HT-29 (cell line): Measurements from ENCODE around the gene CPXM2. TPM values are rescaled to one million over a fixed set of nuclear protein-coding genes. Genes with fewer than 3 reads are reported as not detected.

Experiments used
- DNase-seq: peaks from one replicate; pipeline ENCODE4 v3.0.0-alpha.2; 2015; ENCODE audit warnings: low spot score
- total RNA-seq: library from RNA; depleted of rRNA; stranded (reverse); fragments of >200 nt; shearing (Covaris generic); gene quantifications from 2 replicates; pipeline ENCODE4 v1.2.3, GENCODE V29; 2014

Gene CPXM2
- total RNA-seq, 1 experiment from 2014 or later: not detected

DNA sequence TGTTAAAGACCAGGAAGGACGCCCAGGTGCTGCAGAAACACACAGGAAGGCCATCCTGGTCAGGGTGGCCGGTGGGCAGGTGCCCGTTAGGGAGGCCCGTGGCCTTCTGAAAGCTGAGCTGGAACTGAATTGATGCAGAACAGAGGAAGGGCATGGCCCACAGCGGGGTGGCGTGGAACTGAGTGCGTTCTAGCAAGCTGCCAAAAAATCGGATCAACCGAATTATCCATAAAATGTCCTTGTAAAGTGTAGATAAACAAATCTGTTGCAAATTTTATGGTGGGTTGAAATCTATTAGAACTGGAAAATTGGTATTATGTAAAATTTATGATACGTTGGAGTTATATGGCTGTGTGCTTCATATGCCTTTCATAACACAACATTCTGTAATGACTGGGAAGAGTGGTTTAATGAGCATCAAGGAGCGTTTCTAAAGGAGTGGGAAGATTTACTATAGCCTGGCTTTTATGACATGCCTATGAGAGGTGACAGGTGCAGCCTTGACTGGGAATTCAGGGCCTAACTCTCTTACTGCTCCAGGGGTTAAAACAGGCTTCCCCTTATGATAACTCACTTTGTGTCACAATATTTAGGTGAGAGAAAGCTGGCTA, 117.4 kb downstream of the CPXM2 start:
- DNase-seq: no peak

DNA sequence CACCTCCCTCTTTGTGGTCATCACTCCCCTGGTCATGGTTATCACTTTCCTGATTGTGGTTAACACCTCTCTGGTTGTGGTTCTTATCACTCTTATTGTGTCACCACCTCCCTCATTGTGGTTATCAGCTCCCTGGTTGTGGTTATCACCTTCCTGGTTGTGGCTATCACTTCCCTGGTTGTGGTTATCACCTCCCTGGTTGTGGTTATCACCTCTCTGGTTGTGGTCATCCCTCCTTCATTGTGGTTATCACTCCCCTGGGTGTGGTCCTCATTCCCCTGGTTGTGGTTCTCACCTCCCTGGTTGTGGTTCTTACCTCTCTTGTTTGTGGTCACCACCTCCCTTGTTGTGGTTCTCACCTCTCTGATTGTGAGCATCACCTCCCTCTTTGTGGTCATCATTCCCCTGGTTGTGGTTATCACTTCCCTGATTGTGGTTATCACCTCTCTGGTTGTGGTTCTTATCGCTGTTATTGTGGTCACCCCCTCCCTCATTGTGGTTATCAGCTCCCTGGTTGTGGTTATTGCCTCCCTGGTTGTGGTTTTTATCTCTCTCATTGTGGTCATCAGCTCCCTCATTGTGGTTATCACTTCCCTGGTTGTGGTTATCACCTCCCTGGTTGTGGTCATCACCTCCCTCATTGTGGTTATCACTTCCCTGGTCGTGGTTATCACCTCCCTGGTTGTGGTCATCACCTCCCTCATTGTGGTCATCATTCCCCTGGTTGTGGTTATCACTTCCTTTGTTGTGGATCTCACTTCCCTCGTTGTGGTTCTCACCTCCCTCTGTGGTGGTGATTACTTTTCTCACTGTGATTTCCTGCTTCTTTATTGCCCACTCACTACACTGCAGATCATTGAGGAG, 118.7 kb downstream of the CPXM2 start:
- no peak for DNase-seq

DNA sequence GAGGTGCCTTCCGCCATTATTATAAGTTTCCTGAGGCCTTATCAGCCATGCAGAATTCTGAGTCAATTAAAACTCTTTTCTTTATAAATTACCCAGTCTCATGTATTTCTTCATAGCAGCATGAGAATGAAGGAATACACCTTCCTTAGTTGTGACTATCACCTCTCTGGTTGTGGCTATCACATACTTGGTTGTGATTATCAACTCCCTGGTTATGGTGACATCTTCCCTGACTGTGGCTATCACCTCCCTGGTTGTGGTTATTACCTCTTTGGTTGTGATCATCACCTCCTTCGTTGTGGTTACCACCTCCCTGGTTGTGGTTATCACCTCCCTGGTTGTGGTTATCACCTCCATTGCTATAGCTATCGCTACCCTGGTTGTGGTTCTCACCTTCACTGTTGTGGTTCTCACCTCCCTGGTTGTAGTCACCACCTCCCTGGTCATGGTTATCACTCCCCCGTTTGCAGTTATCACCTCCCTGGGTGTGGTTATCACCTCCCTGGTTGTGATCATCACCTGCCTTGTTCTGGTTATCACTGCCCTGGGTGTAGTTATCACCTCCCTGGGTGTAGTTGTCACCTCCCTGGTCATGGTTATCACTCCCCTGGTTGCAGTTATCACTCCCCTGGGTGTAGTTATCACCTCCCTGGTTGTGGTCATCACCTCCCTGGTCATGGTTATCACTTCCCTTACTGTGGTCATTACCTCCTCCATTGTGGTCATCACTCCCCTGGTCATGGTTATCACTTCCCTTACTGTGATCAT, 119.5 kb downstream of the CPXM2 start:
- DNase-seq: no peak

DNA sequence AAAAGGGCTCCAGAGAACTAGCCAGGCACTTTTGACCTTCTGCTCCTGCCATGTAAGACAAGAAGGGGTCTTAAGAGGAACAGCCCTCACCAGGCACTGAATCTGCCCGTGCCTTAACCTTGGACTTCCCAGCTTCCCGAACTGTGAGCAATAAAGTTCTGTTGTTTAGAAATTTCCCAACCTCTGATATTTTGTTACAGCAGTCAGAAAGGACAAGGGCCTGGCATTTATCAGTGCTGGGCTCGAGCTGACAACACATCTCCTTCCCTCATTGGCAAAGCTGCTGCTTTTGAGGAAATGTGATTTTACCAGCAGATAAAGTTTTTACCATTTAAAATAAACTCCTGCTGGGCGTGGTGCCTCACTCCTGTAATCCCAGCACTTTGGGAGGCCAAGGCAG, 122.0 kb downstream of the CPXM2 start:
- DNase-seq: no peak

DNA sequence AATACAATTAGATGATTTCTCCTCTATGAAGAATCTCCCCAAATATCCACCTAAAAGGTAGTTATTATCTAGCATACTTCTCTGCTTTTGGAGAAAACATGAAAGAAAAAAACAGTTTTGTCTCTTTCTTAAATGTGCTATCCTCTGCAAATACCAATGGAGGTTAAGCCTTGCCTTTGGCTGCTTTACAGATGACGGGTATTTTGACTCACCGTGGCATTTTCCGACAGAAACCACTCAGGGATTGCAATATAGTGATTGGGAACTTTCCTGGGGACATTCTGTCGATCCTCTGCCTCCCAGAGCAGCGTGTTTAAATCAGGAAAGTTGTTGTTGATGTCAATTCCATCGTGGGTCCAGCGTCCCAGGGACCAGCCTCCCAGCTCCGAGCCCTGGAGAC, 124.8 kb downstream of the CPXM2 start:
- no peak for DNase-seq

DNA sequence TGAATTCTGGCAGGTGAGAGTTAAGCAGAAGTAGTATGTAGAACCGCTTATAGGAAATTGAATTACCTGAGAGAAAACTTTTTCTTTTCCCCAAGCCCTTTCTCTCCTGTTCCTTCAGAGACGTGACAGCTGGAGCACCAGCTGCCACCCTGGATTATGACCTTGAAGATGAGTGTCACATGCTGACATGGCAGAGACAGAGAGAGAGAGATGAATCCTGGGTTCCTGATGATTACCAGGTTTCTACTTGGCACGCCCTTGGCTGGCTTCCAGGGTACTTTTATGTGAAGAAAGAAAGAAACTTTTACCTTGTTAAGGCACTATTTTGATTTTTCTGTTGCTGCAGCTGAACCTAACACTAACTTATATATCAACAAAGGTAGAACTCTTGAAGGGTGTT, 125.6 kb downstream of the CPXM2 start:
- DNase-seq: no peak

DNA sequence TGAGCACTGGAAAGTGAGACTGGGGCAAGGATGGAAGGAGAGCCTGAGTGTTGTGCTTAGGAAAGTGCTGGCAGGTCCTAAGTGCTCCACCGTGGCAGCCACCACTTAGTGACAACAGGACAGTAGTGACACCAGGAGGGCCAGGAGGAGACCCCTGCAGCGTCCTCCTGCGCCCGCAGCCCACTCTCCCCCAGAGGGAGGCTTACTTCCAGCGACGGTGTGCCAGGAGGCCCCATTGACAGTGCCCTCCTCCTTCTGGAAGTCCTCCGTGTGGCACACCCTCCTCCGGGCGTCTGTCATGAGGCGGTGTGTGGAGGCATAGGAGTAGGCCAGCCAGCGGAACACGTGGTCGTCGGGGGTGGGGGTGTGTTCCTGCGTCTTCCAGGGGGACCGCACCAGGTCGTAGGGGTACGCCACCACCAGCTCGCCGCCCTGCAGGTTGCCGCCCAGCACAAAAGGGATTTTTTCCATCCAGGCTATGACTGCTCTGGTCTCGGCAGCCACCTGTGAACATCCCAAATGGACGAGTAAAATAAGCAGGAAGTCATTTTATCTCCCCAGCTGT, 129.9 kb downstream of the CPXM2 start:
- no peak for DNase-seq

DNA sequence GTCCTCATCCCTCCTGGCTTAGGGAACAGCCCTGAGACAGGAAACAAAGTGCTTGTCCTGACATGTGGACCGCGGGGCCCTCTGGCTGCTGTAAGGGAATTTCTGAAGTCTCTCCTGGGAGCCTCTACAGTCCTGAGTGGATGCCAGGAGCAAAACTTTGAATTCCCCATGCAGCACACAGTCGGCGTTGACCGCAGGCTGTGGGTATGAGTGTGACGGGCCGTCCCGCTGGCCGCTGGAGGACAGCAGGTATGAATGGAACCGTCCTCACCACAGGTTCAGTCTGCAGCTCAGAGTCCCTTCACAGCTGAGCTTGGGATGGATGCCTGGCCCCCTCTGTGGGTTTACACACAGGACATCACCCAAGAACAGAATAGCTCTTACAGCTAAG, 130.6 kb downstream of the CPXM2 start:
- no peak for DNase-seq

DNA sequence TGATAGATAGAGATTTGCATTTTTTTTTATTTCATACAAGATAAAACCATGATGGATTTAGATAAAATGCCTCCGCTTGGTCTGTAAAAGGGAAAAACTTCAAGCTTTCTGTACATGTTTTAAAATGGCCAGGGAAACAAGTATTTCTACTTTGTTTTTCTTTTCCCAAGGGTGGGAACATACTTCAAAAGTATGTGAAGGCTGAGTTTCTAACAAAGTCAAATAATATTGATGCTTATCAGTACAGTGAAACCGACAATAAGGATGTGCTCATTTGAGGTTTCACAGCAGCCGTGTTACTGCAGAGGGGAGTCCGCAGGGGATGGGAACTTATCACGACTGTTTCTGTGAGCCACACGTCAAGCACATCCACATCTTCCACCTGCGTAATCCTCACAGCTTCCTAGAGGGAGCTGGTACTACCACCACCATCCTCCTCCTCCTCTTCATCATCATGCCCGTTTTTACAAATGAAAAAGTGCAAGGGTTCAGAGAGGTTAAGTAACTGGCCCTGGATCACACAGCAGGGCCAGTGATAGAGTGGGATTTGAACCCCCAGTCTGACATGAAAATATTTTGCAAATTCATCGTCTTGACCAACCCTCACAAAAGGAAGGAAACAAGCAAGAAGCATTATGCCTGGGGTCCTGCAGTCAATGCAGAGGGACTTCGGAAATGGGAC, 131.1 kb downstream of the CPXM2 start:
- no peak for DNase-seq

DNA sequence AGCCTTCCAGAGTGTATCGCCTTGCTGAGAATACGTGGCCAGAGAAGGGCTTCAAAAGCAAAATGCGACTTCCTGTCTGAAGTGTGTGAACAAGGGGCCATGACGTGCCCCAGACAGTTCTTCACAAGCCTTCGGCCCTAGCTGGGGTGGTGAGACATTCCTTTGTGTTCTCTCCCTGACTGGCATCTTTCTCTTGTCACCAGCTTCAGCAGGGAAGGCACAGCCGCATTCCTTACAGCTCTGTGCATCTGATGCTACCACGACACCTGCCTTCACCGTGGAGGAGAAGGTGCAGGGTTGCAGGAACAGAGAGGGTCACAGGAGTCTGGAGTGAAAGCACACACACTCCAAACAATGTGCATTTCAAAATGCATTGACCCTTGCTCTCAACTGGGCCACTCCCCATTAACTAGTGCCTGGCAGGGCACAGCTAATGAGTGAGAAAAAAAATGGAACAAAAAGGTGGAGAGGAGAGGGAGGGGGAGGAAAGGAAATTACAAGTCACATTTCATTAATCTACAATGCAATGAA, 132.0 kb downstream of the CPXM2 start:
- no peak for DNase-seq

DNA sequence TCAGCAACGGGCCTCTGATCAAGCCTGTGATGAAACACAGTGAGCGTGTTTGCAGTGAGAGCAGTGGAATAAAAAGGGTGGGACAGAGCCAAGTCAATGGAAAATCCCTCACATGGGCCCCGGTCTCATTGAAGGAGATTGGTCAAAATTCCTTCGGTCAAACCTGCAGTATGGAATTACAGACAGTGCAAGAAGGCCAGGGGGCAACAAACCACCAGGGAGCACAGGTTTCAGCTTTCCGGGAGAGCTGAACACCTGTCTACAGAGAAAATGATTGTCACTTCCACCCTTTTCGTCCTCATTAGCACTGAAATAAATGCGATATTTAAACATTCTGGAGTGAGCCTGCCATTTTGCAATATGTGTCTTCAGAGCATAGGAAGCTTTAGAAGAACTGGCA, 132.6 kb downstream of the CPXM2 start:
- no peak for DNase-seq

DNA sequence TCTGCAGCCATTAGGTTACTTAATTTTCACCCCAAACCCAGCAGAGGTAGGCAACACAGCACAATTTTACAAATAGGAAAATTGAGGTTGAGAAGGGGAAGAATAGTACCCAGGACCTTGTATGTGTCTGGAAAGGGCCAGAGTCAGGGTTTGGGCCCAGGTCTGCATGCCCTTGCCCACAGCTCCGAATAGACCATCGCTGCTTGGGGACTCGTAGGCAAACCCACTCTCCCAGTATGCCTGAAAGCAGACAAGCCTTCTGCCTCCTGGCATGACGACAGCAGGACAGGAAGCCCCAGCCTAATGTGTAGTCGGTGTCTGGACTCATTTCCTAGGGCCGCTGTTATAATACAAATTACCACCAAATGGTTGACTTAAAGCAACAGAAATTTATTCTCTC, 133.8 kb downstream of the CPXM2 start:
- no peak for DNase-seq

DNA sequence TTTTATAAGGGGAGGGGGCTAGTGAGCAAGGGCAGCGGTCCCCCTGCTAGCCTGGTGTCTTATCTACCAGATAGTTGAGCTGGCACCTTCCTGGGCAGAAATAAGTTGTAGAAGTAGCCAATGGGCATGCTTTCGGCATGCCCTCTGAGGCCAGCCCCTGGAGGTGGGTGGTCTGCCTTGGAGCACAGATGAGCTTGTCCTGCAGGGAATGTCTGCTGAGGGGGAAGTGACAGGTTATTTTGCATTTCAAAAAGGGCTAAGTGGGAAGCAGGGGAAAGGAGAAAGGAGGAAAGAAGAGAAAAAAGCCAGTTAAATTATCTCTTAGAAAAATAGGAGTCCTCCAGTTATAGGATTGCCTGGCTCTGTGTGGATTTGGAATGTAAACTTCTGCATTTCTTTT, 136.5 kb downstream of the CPXM2 start:
- no peak for DNase-seq

DNA sequence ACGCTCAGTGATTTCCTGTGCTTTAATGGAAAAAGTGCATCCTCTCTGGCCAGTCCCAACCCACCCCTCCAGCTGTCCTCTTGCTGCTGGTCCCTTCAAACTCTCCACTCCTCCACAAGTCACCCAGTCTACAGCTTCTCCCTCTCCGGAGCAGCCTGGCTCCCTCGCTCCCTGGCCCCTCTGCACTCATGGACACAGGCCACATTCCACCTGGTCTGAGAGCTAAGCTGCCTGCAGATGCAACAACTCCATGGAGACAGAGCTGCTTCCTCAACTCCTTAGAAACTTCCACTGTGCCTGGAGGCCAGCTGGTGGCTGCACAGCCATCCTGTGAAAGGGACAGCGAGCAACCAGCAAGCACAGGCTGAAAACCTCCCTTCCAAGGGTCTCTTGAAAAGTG, 137.5 kb downstream of the CPXM2 start:
- no peak for DNase-seq

DNA sequence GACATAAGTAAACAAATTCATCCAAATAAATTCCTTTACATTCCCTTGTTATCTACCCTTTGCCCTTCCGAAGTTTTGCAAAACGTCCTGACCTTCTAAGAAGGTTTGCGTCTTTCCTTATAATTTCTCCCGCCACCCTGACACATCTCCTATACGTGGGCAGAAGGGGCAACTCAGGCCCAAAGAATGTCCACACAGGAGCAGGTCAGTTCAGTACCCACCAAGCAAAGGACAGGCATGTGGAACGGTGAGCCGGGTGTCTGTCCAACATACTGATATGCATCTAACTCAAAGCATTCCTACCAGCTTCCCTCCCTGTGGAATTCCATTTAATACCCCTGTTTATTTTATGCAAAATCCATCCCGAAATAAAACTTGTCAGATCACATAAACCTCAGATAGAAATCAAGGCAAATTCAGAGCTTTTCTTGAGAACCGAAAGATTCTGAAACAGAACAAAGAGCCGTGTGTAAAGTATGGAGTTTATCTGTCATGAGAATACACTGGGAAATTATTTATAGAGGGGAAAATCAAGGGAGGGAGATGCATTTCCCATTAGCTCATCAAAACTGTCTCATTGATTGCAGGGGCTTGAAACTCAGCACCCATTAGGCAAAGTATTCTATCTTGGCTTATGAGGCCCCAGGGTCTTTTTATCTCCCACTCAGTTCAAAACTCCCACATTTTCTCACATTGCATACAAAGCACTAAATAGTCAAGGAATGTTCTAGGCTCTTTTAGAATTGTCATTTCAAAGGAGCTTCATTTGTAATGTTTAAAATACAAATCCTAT, 140.1 kb downstream of the CPXM2 start:
- no peak for DNase-seq

DNA sequence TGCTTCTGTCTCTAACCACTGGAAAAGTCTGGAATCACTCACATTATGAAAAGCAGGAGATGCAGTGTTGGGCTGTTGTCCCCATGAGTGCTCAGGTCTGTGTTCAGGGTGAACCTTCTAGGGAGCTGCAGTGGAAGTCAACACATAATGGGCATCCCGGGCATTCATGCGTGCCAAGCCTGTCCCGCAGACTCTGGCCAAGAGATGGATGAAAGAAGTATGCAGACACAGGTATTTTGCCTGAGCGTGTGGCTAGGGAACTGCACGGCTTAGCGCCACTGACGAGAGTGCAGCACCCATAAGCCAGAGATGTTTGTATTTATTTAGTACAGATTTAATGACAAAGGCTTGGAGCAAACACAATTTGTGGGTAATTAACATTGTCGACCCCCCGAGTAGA, 140.7 kb downstream of the CPXM2 start:
- DNase-seq: no peak

DNA sequence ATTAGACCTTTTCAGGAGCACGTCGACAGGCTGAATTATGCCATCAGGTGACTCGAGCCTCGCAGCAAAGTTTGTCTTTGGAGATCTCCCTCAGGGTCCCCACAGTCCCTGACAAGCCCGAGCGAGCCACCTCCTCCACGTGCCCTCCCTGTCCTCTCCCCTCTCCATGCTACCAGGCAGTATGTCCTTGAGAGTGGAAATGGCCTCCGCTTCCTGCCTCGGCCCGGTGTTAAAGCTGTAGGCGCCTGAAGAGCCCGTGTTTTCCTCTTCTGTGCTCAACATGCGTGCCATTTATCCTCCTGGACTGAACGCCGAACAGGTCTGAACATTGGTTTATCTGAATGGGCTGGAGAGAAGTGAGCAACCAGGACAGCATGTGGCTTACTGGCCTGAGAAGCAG, 142.9 kb downstream of the CPXM2 start:
- no peak for DNase-seq

DNA sequence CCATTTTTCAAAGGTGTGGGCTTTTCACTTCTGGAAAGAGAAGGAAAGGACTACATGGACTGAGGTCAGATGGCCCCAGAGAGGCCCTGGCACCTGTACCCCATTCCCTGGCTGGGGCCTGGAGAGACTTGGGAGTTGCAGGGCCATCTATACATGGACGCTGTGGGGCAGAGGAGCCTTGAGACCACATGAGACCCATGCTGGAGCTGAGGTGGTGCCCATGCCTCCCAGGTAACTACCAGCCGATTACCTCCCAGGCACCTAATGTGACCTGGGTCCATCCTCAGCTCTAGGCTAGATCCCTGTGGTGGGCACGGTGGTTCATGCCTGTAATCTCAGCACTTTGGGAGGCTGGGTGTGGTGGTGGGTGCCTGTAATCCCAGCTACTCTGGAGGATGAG, 144.2 kb downstream of the CPXM2 start:
- DNase-seq: no peak

DNA sequence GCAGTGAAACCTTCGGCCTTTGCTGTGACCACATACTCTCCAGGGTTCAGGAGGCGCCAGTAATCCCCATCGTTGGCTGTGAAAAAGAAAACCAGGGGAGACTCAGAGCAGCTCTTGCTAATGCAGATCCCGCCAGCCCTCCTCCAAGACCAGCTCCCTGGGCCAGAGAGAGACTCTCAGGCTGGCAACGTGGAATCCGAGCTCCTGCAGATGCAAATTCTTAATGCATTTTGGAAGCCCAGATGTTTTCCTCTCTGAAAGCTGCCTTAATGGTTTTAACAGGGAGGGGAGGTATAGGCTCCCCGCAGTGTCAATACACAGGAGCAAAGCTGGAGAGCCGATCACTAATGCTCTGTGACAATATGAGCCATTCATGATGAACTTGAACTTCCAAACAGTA, 144.7 kb downstream of the CPXM2 start:
- no peak for DNase-seq

DNA sequence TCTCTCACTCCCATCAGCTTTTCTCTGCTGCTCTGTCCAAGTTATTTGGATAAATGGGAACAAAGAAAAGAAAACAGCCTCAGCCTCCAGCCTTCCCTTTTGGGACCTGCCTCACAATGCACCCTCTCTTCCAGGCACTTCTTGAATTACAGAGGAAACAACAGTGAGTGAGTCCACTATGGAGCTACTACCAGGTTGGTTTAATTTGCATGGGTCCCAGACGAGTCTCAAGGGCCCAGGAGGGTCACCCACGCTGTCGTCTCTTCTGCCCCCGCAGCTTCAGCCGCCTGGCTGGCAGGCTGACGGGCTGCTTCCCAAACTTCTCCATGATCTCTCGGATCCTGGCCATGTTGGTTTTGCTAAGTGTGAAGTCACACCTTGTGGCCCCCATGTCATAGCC, 145.1 kb downstream of the CPXM2 start:
- DNase-seq: no peak

DNA sequence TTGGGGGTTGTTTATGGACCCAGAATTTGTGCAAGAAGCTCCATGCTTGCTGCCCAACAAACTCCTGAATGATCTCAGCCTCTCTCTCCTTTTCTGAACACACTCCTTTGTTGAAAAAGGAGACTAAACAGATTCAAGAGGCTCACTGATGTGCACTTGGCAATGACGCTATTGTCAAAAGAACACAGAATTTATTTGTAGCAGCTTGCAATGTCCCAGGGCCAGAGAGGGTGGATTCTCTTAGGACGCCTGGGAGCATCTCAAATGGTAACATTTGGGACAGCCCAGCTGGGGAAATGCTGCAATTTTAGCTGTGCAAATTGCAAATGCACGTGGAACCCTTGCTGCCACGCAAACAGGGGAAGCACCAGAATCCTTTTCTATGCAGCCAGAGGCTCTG, 145.5 kb downstream of the CPXM2 start:
- DNase-seq: no peak
